GM18873 (cell line): Measurements from ENCODE around the gene SCARB2.
A peak's percentile ranks its signal among the peaks of the same experiment; 100 is the strongest.

Experiments
- ATAC-seq: cut with Tn5 transposase; IDR thresholded peaks from one replicate; pipeline ENCODE4 v1.9.1; 2021; ENCODE audit warnings: mild to moderate bottlenecking, moderate library complexity, moderate number of reproducible peaks; ENCODE audit not compliant: unreplicated experiment, low FRiP score

The SCARB2 gene

DNA sequence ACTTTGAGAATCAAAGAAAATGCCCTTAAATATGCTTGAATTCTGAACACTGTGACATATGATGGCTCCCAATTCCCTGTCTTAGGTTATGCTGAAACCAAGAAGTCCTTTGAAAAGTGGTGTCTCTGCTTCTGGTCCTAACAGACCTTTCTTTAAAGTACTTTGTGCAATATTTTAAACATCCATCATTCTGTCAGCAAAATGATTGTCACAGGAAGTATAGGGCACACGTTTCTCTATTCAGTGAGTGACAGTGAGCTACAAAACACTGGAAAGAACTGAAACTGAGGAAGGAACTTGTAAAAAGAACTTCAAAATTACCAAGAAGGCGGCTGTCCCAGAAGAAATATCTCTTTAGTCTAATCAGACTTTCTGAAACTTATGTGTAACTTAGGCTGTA, 53.3 kb downstream of the SCARB2 start:
- ATAC-seq, result no peak

- no peak for ATAC-seq
Measured at GRCh38 chr4:76156635-76157034, 57.0 kb downstream of the SCARB2 start.

- no peak for ATAC-seq
Measured at GRCh38 chr4:76155979-76156378, 57.6 kb downstream of the SCARB2 start.

DNA sequence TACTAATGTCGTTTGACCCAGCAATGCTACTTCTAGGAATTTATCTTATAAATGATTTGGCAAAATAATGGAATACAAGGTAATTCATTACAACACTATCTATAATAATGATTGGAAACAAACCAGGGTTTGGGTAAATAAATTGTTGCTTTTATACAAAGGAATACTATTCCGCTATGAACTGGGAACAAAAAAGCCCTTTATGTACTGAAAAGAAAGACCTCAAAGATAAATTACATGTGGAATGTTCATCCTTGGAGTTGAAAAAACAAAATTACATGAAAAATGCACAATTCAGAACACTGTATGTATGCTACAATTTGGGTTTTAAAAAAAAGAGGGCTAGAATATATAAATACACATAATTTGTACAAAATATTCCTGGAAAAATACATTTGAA, 60.3 kb downstream of the SCARB2 start:
- no peak for ATAC-seq

GRCh38 chr4:76148142-76148865, 65.3 kb downstream of the SCARB2 start, which contains the start of gene NUP54:
NUP54 (minus strand) TSS chr4:76148397; CDS start chr4:76148374, 23 bp downstream.
- peak; percentile 99 for ATAC-seq

GRCh38 chr4:76147454-76148141, 66.0 kb downstream of the SCARB2 start:
- ATAC-seq, result peak; percentile 17

DNA sequence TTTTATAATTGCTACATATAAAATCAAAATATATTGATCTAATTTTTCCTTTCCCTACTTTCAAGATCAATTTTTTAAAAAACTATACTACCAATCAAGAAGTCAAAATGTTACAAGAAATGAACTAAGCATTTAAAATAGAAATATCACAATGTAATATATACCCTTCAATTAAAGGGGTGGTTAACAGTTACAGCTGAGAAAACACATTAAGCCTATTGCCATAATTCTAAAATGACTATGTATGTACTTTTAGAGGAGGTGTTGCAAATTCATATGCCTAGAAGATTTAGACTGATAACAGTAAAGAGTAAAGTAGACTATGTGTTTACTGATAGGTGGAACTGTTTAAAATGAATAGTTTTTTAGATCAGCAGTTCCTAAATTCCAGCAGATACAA, 69.1 kb downstream of the SCARB2 start:
- no peak for ATAC-seq

DNA sequence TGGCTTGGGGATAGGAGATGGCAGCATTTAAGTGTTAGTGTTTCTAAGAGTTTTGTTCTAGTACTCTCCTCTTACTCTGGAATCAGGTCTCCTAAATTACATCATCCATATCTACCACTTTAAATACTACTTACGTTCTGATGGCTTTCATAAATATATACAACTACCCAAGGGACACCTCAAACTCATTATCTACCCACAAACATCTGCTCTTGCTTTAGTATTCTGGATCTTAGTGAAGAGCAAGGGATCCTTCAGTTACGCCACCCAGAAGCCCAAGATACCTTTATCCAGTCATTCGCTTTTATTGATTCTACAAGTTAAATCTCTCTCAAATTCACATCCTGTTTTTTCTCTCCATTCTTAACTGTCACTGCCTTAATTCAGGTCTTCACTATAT, 72.4 kb downstream of the SCARB2 start:
- no peak for ATAC-seq

GRCh38 chr4:76127754-76128153, 85.9 kb downstream of the SCARB2 start:
- ATAC-seq, result no peak

GRCh38 chr4:76125816-76126215, 87.8 kb downstream of the SCARB2 start:
- ATAC-seq, result no peak

GRCh38 chr4:76120199-76120598, 93.4 kb downstream of the SCARB2 start:
- no peak for ATAC-seq

GRCh38 chr4:76117536-76117935, 96.1 kb downstream of the SCARB2 start:
- no peak for ATAC-seq

DNA sequence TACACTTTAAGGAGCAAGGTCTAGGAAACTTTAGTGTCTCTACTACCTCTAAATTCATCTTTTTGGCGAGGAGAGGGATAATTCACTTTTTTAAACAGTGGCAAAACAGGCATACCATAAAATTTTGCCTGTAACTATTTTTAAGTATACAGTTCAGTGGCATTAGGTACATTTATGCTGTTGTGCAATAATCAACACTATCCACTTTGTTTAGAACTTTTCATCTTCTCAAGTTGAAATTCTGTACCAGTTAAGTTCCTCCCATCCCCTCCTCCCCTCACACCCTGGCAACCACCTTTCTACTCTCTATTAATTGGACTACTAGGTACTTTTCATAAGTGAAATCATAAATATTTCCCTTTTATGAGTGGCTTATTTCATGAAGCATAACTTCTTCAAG, 96.8 kb downstream of the SCARB2 start:
- no peak for ATAC-seq
